Measurements from ENCODE around the gene KRTAP10-4. TPM values are rescaled to one million over a fixed set of nuclear protein-coding genes. Genes with fewer than 3 reads are reported as not detected.
A peak's percentile ranks its signal among the peaks of the same experiment; 100 is the strongest.

The KRTAP10-4 gene
- total RNA-seq, 4 donors from 2014 or later = not detected

DNA sequence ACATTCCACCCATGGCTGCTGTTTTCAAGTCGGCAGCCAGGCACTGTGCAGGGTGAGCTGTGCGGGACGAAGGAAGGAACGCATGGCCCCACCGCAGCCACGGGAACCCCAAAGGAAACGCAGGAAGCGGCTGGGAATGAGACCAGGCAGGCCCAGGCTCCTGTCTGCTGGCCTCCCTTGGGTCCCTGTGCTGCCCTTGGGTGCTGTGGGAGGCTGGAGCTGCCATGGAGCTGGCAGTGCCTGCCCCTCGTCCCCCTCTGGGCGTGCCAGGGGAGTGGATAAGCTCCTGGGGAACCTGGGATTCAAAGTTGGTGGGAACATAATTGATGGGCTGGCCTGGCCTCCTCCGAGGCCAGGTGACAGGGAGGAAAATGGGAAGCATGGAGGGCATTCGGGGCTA is 5.3 kb upstream of the KRTAP10-4 start:
- Histone ChIP-seq H3K4me3 (no peak overlapping the region), H3K4me1 (peaks cover 0 to 4% (median 0%) of the 10 kb centered on the region in 4 donors), H3K27ac (no peak overlapping the region), H3K36me3 (no peaks in the 10 kb centered on the region), H3K27me3 (no peaks in the 10 kb centered on the region), H3K9me3 (peaks cover 0 to 5% (median 0%) of the 10 kb centered on the region in 4 donors)
- DNase-seq = peak in 1 of 3 donors; percentile 11
- TF ChIP-seq POLR2A (IDR thresholded peaks at IDR 0.05) = no peak
- TF ChIP-seq, protein P1, sequence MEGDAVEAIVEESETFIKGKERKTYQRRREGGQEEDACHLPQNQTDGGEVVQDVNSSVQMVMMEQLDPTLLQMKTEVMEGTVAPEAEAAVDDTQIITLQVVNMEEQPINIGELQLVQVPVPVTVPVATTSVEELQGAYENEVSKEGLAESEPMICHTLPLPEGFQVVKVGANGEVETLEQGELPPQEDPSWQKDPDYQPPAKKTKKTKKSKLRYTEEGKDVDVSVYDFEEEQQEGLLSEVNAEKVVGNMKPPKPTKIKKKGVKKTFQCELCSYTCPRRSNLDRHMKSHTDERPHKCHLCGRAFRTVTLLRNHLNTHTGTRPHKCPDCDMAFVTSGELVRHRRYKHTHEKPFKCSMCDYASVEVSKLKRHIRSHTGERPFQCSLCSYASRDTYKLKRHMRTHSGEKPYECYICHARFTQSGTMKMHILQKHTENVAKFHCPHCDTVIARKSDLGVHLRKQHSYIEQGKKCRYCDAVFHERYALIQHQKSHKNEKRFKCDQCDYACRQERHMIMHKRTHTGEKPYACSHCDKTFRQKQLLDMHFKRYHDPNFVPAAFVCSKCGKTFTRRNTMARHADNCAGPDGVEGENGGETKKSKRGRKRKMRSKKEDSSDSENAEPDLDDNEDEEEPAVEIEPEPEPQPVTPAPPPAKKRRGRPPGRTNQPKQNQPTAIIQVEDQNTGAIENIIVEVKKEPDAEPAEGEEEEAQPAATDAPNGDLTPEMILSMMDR (IDR thresholded peaks at IDR 0.05) = no peak

DNA sequence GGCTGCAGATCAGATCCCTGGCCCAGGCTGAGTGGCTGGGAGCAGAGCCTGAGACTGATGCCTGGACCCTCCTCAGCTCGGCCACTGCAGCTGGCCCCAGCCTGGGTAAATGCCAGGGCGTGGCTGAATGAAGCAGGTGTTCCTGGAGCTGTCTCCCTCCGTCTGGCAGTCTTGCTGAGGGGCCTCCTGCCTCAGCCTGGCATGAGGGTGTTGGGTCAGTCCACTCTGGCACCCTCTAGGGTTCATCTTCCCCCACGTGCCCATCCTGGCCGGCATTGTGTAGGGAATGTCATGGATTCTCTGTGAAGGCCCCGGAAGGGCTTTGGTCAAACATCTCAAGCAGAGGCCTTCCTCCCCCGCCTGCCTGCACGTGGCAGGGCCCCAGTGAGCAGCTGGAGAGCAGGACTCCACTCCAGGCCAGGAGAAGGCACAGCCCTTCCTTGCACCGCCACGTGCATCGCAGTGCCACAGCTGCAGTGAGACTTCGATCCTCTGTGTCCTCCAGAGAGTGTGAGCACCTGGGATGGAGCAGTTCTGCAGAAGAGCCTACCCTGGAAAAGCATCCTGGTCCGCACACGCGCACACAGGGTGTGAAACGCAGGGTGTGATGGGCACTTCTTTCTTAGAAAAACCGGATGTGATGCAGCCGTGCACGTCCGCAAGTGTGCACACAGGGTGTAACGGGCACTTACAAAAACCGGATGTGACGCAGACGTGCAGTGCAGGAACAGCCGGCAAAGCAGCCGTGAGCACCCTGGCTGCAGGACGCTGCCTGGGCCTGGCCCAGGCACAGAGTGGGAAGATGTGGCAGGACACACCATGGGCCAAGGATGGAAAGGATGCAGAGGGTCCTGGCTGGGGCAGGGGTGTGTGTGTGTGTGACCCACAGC is 4.6 kb upstream of the KRTAP10-4 start:
- H3K36me3 ChIP-seq = no peaks in the 10 kb centered on the region
- H3K4me1 ChIP-seq = peaks cover 0 to 4% (median 0%) of the 10 kb centered on the region in 4 donors
- DNase-seq = peak in 1 of 3 donors; percentile 31
- no peak overlapping the region for H3K4me3 ChIP-seq
- H3K27me3 ChIP-seq = no peaks in the 10 kb centered on the region
- peaks cover 0 to 5% (median 0%) of the 10 kb centered on the region in 4 donors for H3K9me3 ChIP-seq
- H3K27ac ChIP-seq = no peak overlapping the region
- no peak for TF ChIP-seq POLR2A (IDR thresholded peaks at IDR 0.05)
- TF ChIP-seq, protein P1 (IDR thresholded peaks at IDR 0.05) = no peak

DNA sequence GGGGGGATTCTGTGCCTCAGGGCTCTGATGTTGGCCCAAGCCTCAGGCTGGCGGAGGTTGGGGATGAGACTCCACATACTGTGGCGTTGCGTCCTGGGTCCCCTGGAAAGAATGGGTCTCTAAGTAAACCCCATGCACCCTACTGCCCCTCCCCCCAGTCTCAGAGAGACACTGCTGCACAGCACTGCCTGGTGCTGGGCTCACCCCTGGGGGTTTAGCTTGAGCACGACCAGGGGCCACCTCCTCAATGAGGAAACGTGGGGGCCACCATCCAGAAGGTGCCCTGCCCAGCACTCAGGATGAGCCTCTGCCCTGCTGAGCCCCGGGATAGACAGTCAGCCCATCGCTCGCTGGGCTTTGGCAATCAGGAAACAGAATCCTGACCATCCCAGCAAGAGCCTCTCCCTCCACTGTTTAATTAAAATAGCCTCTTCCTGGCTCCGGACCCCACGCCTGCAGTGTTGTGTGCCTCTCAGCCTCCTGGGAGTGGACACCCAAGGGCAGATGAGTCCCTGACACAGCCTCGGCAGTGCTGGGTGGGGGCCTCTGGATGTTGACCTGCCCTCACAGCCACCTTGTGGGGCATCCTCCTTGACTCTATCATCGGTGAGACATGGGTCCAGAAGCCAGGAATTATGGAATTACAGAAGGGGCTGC is 3.5 kb upstream of the KRTAP10-4 start:
- peak in 1 of 3 donors; percentile 33 for DNase-seq
- no peak for TF ChIP-seq POLR2A (IDR thresholded peaks at IDR 0.05)
- TF ChIP-seq, protein P1 (IDR thresholded peaks at IDR 0.05) = no peak
- Histone ChIP-seq H3K36me3 (no peaks in the 10 kb centered on the region), H3K27me3 (no peaks in the 10 kb centered on the region), H3K4me3 (no peak overlapping the region), H3K27ac (no peak overlapping the region), H3K4me1 (peaks cover 0 to under 1% (median 0%) of the 10 kb centered on the region in 4 donors), H3K9me3 (peaks cover 0 to 5% (median 0%) of the 10 kb centered on the region in 4 donors)

DNA sequence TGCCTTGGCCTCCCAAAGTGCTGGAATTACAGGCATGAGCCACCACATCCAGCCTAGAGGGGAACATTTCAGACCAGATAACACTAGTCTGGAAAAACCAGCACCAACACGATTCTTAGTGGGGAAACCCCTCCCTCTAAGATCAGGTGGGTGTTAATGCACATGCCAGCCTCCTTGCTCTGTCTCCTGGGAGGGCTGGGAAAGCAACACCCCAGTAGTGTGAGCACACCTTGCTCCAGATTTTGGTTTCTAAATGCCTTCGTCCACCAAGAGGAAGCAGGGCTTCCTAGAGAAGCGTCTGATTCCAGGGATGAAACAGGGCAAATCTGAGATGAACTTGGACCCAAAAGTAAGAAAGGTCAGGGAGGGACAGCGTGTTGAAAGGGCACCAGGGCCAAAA is 2.2 kb upstream of the KRTAP10-4 start:
- no peaks in the 10 kb centered on the region for H3K4me1 ChIP-seq
- H3K9me3 ChIP-seq = peaks cover 0 to 5% (median 0%) of the 10 kb centered on the region in 4 donors
- no peak for DNase-seq
- no peak overlapping the region for H3K27ac ChIP-seq
- no peaks in the 10 kb centered on the region for H3K36me3 ChIP-seq
- no peak for TF ChIP-seq POLR2A (IDR thresholded peaks at IDR 0.05)
- TF ChIP-seq, protein P1 (IDR thresholded peaks at IDR 0.05) = no peak
- H3K27me3 ChIP-seq = no peaks in the 10 kb centered on the region
- H3K4me3 ChIP-seq = no peak overlapping the region

DNA sequence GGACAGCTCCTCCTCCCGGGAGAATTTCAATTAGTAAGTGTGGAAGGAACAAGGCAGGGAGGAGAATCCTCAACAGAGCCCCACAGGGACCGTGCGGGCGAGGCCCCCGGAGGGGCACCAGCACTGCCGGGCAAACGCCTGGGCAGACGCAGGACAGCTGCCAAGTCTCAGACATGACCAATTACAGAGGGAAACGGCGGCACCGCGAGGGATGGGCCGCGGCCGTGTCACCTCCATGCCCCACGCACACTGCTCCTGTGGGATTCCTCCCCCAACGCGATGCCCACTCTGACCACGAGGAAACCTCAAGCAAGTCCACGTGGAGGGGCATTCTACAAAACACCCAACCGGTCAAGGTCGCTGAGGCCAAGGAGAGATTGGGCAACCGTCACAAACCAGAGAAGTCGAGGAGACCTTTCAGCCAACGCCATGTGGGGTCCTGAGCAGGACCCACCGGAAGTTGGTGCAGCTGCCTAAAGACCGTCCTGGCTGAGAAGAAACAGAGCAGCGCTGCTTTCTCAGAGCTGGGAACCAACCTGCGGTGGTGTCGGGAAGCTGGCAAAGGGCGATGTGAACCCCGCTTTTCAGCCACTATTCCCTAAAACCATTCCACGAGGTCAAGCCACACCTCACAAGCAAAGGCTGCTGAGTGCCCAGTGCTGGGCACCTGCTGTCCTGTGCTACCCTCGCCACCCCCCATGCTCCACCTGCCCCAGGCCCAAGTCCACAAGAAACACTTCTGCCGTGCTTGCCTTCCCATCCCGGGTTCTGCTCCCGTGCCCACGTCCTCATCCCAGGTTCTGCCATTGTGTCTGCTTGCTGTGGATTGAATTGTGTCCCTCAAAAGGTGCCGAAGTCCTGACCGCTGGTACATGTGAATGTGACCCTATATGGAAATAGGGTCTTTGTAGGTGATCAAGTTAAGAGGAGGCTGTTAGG is 1.4 kb upstream of the KRTAP10-4 start:
- Histone ChIP-seq H3K27ac (no peak overlapping the region), H3K9me3 (peaks cover 0 to 5% (median 0%) of the 10 kb centered on the region in 4 donors), H3K4me1 (no peaks in the 10 kb centered on the region), H3K4me3 (no peak overlapping the region), H3K27me3 (no peaks in the 10 kb centered on the region), H3K36me3 (no peaks in the 10 kb centered on the region)
- TF ChIP-seq, protein P1 (IDR thresholded peaks at IDR 0.05) = no peak
- TF ChIP-seq POLR2A (IDR thresholded peaks at IDR 0.05) = no peak
- DNase-seq = peak in 1 of 3 donors; percentile 25
